Transverse colon (tissue), 4 donors: ENCODE data around the gene TMEM147. TPM values are rescaled to one million over a fixed set of nuclear protein-coding genes. Genes with fewer than 3 reads are reported as not detected.

Experiments used
- DNase-seq: peaks from one replicate; pipeline ENCODE4 v3.0.0-alpha.2; 2019
- H3K27ac ChIP-seq, 4 donors: fragments of 200-600 bp; sonication (generic); 2 replicates each; pipeline ENCODE4 v1.5.1; 2016 to 2018; ENCODE audit warnings: inconsistent platforms in 4 of 4
- H3K27me3 ChIP-seq: fragments of 200-600 bp; sonication (generic); 2 replicates; pipeline ENCODE4 v1.5.1; 2017; ENCODE audit warnings: inconsistent platforms
- H3K36me3 ChIP-seq, 4 donors: fragments of 200-600 bp; sonication (generic); 2 replicates each; pipeline ENCODE4 v1.5.1; 2017 to 2019; ENCODE audit warnings: inconsistent platforms in 4 of 4
- H3K4me1 ChIP-seq, 4 donors: fragments of 200-600 bp; sonication (generic); 2 replicates each; pipeline ENCODE4 v1.5.1; 2017 to 2020; ENCODE audit warnings: inconsistent platforms in 4 of 4
- H3K4me3 ChIP-seq, 4 donors: fragments of 200-600 bp; sonication (generic); 1 replicate in 1 of 4; 2 replicates in 3 of 4; pipeline versions ENCODE4 v1.5.1 to v1.6.1; 2017 to 2019; ENCODE audit warnings: inconsistent platforms in 4 of 4
- H3K9me3 ChIP-seq, 2 donors: fragments of 200-600 bp; sonication (generic); 2 replicates each; pipeline ENCODE4 v1.5.1; 2017 to 2019; ENCODE audit warnings: inconsistent platforms in 2 of 2
- CTCF ChIP-seq, 5 experiments: fragments of 200-600 bp in 3 of 5; fragments of 450-650 bp in 2 of 5; sonication (generic) in 3 of 5; IDR thresholded peaks; 1 replicate in 2 of 5; 2 replicates in 3 of 5; pipeline ENCODE4 v1.5.1; 2016 to 2017; ENCODE audit warnings: antibody characterized with exemption in 5 of 5, inconsistent platforms in 3 of 5, mild to moderate bottlenecking in 2 of 5, moderate library complexity in 1 of 5
- EP300 ChIP-seq: sonication (generic); formaldehyde crosslinking; IDR thresholded peaks from one replicate; pipeline ENCODE4 v1.6.1; 2017; ENCODE audit warnings: antibody characterized with exemption, low read depth
- POLR2A ChIP-seq: fragments of 450-650 bp; IDR thresholded peaks from one replicate; pipeline ENCODE4 v1.6.1; 2016; ENCODE audit warnings: antibody characterized with exemption, mild to moderate bottlenecking, moderate library complexity
- POLR2AphosphoS5 ChIP-seq, 3 donors: sonication (generic); formaldehyde crosslinking; IDR thresholded peaks; one replicate each; pipeline ENCODE4 v1.6.1; 2016; ENCODE audit warnings: antibody characterized with exemption in 3 of 3
- WGBS, 2 donors: methylation state at CpG; one replicate each; pipeline ENCODE4 v1.1.5; 2018; ENCODE audit warnings: low coverage in 1 of 2; 5-methylcytosine and 5-hydroxymethylcytosine counted together
- in situ Hi-C, 4 donors: fragments of 200-750 bp; cut with MboI; loops; one replicate each; pipeline versions ENCODE4 v1.15.0 to v1.15.1; 2017; ENCODE audit warnings: low sequenced_read_pairs in 3 of 4, low pct_ligation_motif_present in 1 of 4, low pct_unique_long_range_greater_than_20kb in 1 of 4
- intact Hi-C: fragments of 100-400 bp; cut with DNase I; formaldehyde crosslinking; loops from one replicate; pipeline ENCODE4 v1.15.1; 2023; ENCODE audit warnings: low total_unique reads
- total RNA-seq, 4 donors: library from RNA; depleted of rRNA; stranded (reverse); fragments of >200 nt; gene quantifications; one replicate each; pipeline ENCODE4 v1.1.0, GENCODE V29; 2016

Gene TMEM147
- total RNA-seq, 4 donors from 2014 or later = 29.5 to 77.0 (median 54.0) TPM

GRCh38 chr19:35552534-35553384, 7.3 kb downstream of the TMEM147 start:
- TF ChIP-seq POLR2AphosphoS5 (IDR thresholded peaks at IDR 0.05) (no peak), CTCF (IDR thresholded peaks at IDR 0.05) (no peak), EP300 (no peak), POLR2A (no peak)
- WGBS, 2 donors = 10 to 76% methylated on average over 2 to 13 of the region's 13 CpGs
- intact Hi-C loops = no loop called here
- H3K27me3 ChIP-seq = peaks cover 6% of the 10 kb centered on the region
- no peak overlapping the region for H3K4me3 ChIP-seq
- H3K27ac ChIP-seq = no peak overlapping the region
- in situ Hi-C loops = no loop called here
- DNase-seq = no peak
- no peaks in the 10 kb centered on the region for H3K36me3 ChIP-seq
- peaks cover 0 to 4% (median 2%) of the 10 kb centered on the region in 4 donors for H3K4me1 ChIP-seq
- H3K9me3 ChIP-seq = no peaks in the 10 kb centered on the region

- Histone ChIP-seq H3K4me3 (no peak overlapping the region), H3K27ac (no peak overlapping the region), H3K9me3 (no peaks in the 10 kb centered on the region), H3K36me3 (no peaks in the 10 kb centered on the region), H3K4me1 (peaks cover 0 to 11% (median 8%) of the 10 kb centered on the region in 4 donors), H3K27me3 (peaks cover 13% of the 10 kb centered on the region)
- intact Hi-C loops (no loop called here), in situ Hi-C loops (no loop called here)
- 62 to 74% methylated on average over 3 to 14 of the region's 14 CpGs for WGBS, 2 donors
- TF ChIP-seq POLR2A (no peak), EP300 (no peak), CTCF (IDR thresholded peaks at IDR 0.05) (no peak), POLR2AphosphoS5 (IDR thresholded peaks at IDR 0.05) (no peak)
- no peak for DNase-seq
Measured at GRCh38 chr19:35553385-35554000, 8.1 kb downstream of the TMEM147 start.

- no peak for TF ChIP-seq CTCF (IDR thresholded peaks at IDR 0.05)
- TF ChIP-seq POLR2A = no peak
- TF ChIP-seq EP300 = no peak
- no peak for TF ChIP-seq POLR2AphosphoS5 (IDR thresholded peaks at IDR 0.05)
- Histone ChIP-seq H3K9me3 (no peaks in the 10 kb centered on the region), H3K4me3 (no peak overlapping the region), H3K27me3 (peaks cover 19% of the 10 kb centered on the region), H3K4me1 (peaks cover 0 to 12% (median 9%) of the 10 kb centered on the region in 4 donors), H3K36me3 (no peaks in the 10 kb centered on the region), H3K27ac (no peak overlapping the region)
- intact Hi-C loops = no loop called here
- in situ Hi-C loops = no loop called here
- 63 to 67% methylated on average over 3 to 5 of the region's 5 CpGs for WGBS, 2 donors
- no peak for DNase-seq
Measured at GRCh38 chr19:35554076-35554475, 8.7 kb downstream of the TMEM147 start.

DNA sequence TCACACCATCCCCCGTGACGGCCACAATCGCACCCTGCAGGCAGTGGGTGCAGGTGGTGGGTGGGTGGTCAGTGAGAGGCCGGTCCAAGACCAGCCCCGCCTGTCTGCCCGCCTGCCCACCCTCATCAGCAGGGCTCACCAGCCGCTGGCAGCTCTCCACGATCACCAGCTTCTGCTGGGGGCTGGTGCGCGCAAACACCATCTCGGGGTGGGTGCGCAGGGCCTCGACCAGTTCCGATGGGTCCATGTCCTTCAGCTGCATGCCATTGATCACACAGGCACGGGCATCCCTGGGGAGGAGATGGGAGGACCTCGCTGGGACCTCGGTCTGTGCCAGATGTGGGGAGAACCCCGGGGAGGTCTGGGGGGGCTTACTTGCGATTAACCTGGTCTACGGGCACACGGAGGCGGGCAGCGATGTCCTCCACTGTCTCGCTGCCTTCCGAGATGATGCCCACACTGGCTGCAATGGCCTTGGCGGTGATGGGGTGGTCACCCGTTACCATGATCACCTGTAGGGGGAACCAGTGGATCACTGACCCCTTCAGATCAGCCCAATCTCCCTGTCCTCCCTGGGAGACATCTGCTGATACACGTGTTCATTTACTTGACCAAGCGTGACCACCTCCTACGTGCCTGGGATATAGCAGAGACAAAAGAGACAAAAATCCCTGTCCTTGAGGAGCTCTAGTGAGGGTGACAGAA, 10.0 kb downstream of the TMEM147 start:
- Histone ChIP-seq H3K9me3 (no peaks in the 10 kb centered on the region), H3K27ac (no peak overlapping the region), H3K36me3 (no peaks in the 10 kb centered on the region), H3K4me3 (no peak overlapping the region), H3K27me3 (peaks cover 32% of the 10 kb centered on the region), H3K4me1 (peaks cover 0 to 12% (median 9%) of the 10 kb centered on the region in 4 donors)
- intact Hi-C loops (no loop called here), in situ Hi-C loops (no loop called here)
- no peak for DNase-seq
- WGBS, 2 donors = 65 to 78% methylated on average over 2 to 26 of the region's 30 CpGs
- TF ChIP-seq EP300 (no peak), CTCF (IDR thresholded peaks at IDR 0.05) (no peak), POLR2AphosphoS5 (IDR thresholded peaks at IDR 0.05) (no peak), POLR2A (no peak)
